Right lobe of liver (tissue), 6 donors: ENCODE results near the gene CDC45. TPM values are rescaled to one million over a fixed set of nuclear protein-coding genes. Genes with fewer than 3 reads are reported as not detected.
A peak's percentile ranks its signal among the peaks of the same experiment; 100 is the strongest.

ENCODE experiments used
- ATAC-seq, 4 donors: fragments of 200-7000 bp; cut with Tn5 transposase; one replicate each; pipeline ENCODE4 v1.9.1; 2020; ENCODE audit warnings: mild to moderate bottlenecking in 4 of 4, moderate library complexity in 4 of 4
- DNase-seq, 3 donors: peaks; one replicate each; pipeline ENCODE4 v3.0.0-alpha.2; 2020
- H3K27ac ChIP-seq, 3 donors: fragments of 200-600 bp; one replicate each; pipeline ENCODE4 v1.8.0; 2022
- H3K27me3 ChIP-seq, 2 donors: fragments of 200-600 bp; one replicate each; pipeline ENCODE4 v1.8.0; 2022
- H3K36me3 ChIP-seq, 4 donors: fragments of 200-600 bp; sonication (generic) in 1 of 4; one replicate each; pipeline versions ENCODE4 v1.5.1 to v1.8.0; 2017 to 2022; ENCODE audit warnings: control low read depth in 1 of 4
- H3K4me1 ChIP-seq, 4 donors: fragments of 200-600 bp; sonication (generic) in 1 of 4; one replicate each; pipeline versions ENCODE4 v1.5.1 to v1.8.0; 2017 to 2022; ENCODE audit warnings: control low read depth in 1 of 4
- H3K4me3 ChIP-seq, 3 donors: fragments of 200-600 bp; one replicate each; pipeline ENCODE4 v1.8.0; 2022
- H3K9me3 ChIP-seq, 4 donors: fragments of 200-600 bp; sonication (generic) in 1 of 4; one replicate each; pipeline versions ENCODE4 v1.5.1 to v1.8.0; 2017 to 2022; ENCODE audit warnings: control low read depth in 1 of 4
- POLR2A ChIP-seq: fragments of 450-650 bp; IDR thresholded peaks from one replicate; pipeline ENCODE4 v1.6.1; 2017; ENCODE audit warnings: antibody characterized with exemption, mild to moderate bottlenecking
- WGBS: methylation state at CpG from one replicate; pipeline ENCODE4 v1.1.6; 2018; ENCODE audit warnings: low coverage, low lambda C conversion rate; ENCODE audit not compliant: insufficient coverage; ENCODE audit errors: missing lambda C conversion rate; 5-methylcytosine and 5-hydroxymethylcytosine counted together
- intact Hi-C, 2 donors: fragments of 100-400 bp; cut with DNase I; formaldehyde crosslinking; loops; one replicate each; pipeline versions ENCODE4 v1.11.2 to v1.14.1; 2022
- total RNA-seq, 6 experiments: library from RNA; depleted of rRNA in 2 of 6; stranded (reverse); fragments of >200 nt in 2 of 6; fragmentation: NEBNext Ultra II Directional in 3 of 6; extraction: Animal tissue kit (Norgen Biotek cat#: 25700) in 3 of 6; gene quantifications; one replicate each; pipeline versions ENCODE4 v1.1.0 to v1.2.4, GENCODE V29; 2016 to 2023
- TF ChIP-seq, protein P1 (sequence below), 4 donors: fragments of 200-600 bp in 3 of 4; fragments of 450-650 bp in 1 of 4; IDR thresholded peaks; one replicate each; pipeline versions ENCODE4 v1.5.1 to v1.8.0; 2016 to 2022; ENCODE audit warnings: antibody characterized with exemption in 4 of 4, mild to moderate bottlenecking in 2 of 4
- donor health status: DM: no; HTN: yes; CAD: no.
- donor health status: DM: no; HTN: no; CAD: no.
- donor health status: DM: no; HTN: no; CAD: no.
- donor health status: DM: no; HTN: yes; CAD: no.
- donor health status: DM: no; HTN: yes; CAD: no.

Gene CDC45
- total RNA-seq, 6 experiments from 2014 or later, result 0.39 to 4.2 (median 0.56) TPM; not detected in 1

DNA sequence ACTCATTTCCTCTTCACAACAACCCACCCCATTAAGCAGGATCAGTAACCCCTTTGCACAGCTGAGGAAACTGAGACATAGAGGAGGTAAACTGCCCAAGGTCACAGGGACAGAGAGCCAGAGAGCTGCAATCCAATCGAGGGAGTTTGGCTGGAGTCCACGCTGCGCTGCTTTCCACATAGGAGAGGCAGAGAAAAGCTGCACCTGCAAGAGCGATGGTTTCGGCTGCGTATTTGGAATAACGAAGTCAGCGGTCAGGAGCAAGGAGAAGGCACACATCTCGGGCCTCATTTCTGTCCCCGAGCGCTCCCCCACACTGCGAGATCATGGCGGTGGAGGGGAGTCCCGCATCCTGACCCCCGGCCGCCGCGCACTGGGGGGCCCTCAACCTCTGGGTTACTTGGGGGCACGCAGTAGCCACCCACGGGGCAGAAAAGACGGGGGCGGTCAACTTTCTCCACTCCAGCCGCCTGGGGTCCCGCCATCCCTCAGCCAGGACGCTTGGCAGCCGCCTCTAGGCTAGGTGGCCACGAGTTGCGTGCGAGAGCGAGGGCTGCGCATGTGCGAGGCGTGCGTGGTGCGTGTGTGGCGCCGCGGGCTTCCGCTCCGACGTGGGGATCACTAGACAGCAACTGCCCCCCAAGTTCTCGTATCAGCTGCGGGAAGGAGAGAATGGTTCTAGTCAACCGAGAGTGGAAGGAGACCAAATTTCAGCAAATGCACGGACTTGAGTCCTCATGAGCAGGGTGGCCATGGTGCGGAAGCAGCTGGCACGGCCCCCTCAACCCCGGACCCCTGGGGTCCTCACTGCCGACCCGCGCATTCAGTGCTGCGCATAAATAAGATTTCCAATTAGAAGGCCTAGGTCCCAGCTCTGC, 86.8 kb downstream of the CDC45 start:
- no peaks in the 10 kb centered on the region for H3K27me3 ChIP-seq
- no peak for DNase-seq
- intact Hi-C loops, result no loop called here

DNA sequence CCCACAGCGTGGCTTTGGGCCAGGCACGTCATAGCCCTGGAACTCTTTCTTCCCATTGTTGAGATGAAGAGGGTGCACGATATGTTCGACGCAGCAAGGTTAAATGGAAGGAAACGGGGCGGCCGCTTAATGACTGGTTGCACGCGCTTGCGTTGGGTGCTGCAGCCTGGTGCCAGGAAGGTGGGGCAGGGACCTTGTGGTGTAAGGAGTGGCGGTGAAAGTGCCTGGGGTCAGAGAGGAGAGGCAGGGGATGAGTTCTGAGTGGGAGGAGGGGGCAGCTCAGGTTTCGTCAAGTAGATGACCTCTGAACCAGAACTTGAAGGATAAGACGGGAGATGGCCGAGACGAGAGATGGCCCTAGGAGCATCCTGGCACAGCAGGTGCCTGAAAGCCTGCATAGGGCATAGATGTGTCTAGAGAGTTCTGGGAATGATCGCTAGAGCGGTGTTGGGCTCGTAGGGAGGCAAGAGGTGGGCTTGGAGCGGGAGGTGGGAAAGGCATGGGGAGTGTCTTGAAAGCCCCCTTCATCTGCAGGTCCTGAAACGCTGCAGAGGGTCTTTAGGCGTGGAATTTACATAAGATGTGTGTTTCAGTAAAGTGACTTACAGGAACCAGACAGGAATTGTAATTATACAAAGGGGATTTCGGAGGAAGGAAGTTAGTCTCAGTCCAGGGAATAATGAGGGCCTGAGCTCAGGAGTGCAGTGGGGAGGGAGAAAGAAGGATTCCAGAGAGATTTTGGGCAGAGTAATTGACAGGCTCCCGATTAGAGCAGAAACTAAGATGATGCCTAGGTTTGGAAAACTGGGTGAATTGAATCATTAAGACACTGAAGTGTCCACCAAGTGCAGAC, 87.7 kb downstream of the CDC45 start:
- DNase-seq, result no peak
- H3K9me3 ChIP-seq, result no peaks in the 10 kb centered on the region
- H3K27me3 ChIP-seq, result no peaks in the 10 kb centered on the region
- H3K27ac ChIP-seq, result no peak overlapping the region
- TF ChIP-seq, protein P1, sequence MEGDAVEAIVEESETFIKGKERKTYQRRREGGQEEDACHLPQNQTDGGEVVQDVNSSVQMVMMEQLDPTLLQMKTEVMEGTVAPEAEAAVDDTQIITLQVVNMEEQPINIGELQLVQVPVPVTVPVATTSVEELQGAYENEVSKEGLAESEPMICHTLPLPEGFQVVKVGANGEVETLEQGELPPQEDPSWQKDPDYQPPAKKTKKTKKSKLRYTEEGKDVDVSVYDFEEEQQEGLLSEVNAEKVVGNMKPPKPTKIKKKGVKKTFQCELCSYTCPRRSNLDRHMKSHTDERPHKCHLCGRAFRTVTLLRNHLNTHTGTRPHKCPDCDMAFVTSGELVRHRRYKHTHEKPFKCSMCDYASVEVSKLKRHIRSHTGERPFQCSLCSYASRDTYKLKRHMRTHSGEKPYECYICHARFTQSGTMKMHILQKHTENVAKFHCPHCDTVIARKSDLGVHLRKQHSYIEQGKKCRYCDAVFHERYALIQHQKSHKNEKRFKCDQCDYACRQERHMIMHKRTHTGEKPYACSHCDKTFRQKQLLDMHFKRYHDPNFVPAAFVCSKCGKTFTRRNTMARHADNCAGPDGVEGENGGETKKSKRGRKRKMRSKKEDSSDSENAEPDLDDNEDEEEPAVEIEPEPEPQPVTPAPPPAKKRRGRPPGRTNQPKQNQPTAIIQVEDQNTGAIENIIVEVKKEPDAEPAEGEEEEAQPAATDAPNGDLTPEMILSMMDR (IDR thresholded peaks at IDR 0.05), result no peak
- TF ChIP-seq POLR2A, result no peak
- ATAC-seq, result no peak
- no peak overlapping the region for H3K4me3 ChIP-seq
- intact Hi-C loops, result no loop called here
- no peaks in the 10 kb centered on the region for H3K4me1 ChIP-seq
- no peaks in the 10 kb centered on the region for H3K36me3 ChIP-seq
- WGBS, result 78% methylated on average over 16 of the region's 24 CpGs

More for the DNA sequence above, 86.8 kb downstream of the CDC45 start:
- H3K36me3 ChIP-seq, result no peaks in the 10 kb centered on the region
- TF ChIP-seq, protein P1 (IDR thresholded peaks at IDR 0.05), result no peak
- no peak for TF ChIP-seq POLR2A
- no peak overlapping the region for H3K4me3 ChIP-seq
- peak in 1 of 4 donors; percentile 12 for ATAC-seq
- H3K9me3 ChIP-seq, result no peaks in the 10 kb centered on the region
- 84% methylated on average over 10 of the region's 52 CpGs for WGBS
- no peaks in the 10 kb centered on the region for H3K4me1 ChIP-seq
- no peak overlapping the region for H3K27ac ChIP-seq

DNA sequence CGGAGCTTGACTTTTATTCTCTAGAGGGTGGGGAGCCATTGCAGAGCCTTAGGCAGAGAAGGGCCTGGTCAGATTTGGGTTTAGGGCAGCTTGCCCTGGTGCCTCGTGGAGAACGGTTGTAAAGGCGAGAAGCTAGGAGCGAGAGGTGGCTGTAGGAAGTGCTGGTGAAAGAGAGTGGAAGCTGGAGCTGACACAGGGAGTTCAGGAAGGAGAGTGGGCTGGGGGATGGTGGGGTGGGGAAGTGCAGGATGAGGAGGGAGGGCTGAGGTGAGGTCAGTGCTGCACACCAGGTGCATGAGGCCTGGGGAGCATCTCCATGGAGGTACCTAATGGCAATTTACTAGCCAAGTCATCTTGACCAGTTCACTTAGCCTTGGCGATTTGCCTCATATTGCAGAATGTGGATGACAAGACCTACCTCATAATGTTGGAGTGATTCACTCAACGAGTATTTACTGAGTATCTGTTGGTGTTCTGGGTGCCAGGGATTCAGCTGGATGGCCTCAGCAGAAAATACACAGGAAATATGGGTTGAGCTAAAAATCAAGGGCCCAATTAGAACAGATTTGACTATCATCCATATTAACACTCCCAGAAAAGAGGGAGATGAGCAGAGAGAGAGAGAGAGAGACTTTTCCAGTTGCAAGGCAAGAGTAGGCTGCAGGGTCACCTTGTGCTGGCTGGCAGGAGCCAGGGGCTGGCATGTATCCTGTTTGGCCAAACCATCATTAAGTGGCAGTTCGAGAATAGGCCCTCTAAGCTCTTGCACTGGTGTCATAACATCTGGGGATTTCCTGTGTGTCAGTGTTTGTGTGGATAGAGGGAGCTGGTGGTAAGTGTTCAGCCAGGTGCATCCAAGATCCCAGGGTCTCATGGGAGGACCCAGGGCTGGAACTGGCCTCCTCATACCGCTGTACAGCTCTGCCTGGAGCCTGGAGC, 88.9 kb downstream of the CDC45 start:
- intact Hi-C loops, result no loop called here
- TF ChIP-seq POLR2A, result no peak
- TF ChIP-seq, protein P1 (IDR thresholded peaks at IDR 0.05), result no peak
- Histone ChIP-seq H3K27ac (no peak overlapping the region), H3K36me3 (no peaks in the 10 kb centered on the region), H3K9me3 (no peaks in the 10 kb centered on the region), H3K4me3 (no peak overlapping the region), H3K4me1 (no peaks in the 10 kb centered on the region), H3K27me3 (no peaks in the 10 kb centered on the region)
- 54% methylated on average over 7 of the region's 9 CpGs for WGBS
- ATAC-seq, result peak in 2 of 4 donors; percentile 20 to 70
- no peak for DNase-seq

DNA sequence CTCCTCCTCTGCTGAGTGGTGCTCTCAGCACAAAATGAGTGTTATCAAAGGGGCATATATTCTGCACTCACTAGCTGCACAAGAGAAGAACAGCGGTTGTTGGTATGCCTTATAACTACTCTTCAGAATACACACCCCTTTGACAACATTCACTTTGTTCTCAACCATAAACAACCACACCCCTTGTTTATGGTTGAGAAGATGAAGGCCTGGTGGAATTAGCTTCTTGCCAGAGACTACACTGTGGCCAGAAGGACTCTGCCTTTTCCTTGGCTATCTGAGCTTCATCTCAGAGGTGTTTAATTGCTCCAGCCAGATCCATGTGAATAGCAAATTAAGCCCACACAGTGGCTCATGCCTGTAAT, 89.5 kb downstream of the CDC45 start:
- intact Hi-C loops, result no loop called here
- ATAC-seq (no peak), DNase-seq (no peak)
- no peaks in the 10 kb centered on the region for H3K4me1 ChIP-seq
- WGBS, result 20% methylated on average over 1 of the region's 1 CpG
- H3K36me3 ChIP-seq, result no peaks in the 10 kb centered on the region
- H3K9me3 ChIP-seq, result no peaks in the 10 kb centered on the region
- no peaks in the 10 kb centered on the region for H3K27me3 ChIP-seq
- H3K4me3 ChIP-seq, result no peak overlapping the region
- H3K27ac ChIP-seq, result no peak overlapping the region
- TF ChIP-seq, protein P1 (IDR thresholded peaks at IDR 0.05), result no peak
- no peak for TF ChIP-seq POLR2A
